Upper lobe of left lung (tissue), 4 donors: ENCODE results near the gene GNAS.

Source experiments
- EP300 ChIP-seq, 4 donors: sonication (generic); formaldehyde crosslinking; IDR thresholded peaks; one replicate each; pipeline ENCODE4 v1.5.1; 2017; ENCODE audit warnings: antibody characterized with exemption in 4 of 4, control low read depth in 2 of 4
- POLR2A ChIP-seq, 4 donors: fragments of 450-650 bp; IDR thresholded peaks; one replicate each; pipeline ENCODE4 v1.5.1; 2016 to 2017; ENCODE audit warnings: antibody characterized with exemption in 4 of 4, mild to moderate bottlenecking in 2 of 4
- POLR2AphosphoS5 ChIP-seq, 2 donors: sonication (generic); formaldehyde crosslinking; IDR thresholded peaks; one replicate each; pipeline ENCODE4 v1.5.1; 2017; ENCODE audit warnings: antibody characterized with exemption in 2 of 2
- TF ChIP-seq, protein P1 (sequence below), 6 experiments: fragments of 450-650 bp in 4 of 6; fragments of 200-600 bp in 2 of 6; sonication (generic) in 2 of 6; IDR thresholded peaks; one replicate each; pipeline ENCODE4 v1.5.1; 2016 to 2019; ENCODE audit warnings: antibody characterized with exemption in 6 of 6

DNA sequence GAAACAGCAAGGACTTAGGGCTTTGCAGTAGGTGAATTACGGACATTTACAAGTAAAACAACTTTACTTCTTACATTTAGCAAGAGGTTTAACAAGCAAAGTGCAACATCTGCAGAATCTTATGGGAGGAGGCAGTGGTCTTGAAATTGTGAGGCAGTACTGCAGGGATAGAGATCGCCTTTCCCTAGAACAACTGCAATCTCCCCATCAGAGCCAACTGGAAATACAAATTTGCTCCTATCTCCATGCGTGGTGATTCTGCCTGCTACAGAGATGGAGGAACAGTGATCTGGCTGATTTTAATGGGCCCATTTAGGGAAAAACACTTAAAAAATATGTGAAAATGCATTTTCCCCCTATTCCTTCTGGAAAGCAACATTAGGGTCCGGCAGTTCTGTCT, 25.9 kb downstream of the GNAS start:
- TF ChIP-seq POLR2A (IDR thresholded peaks at IDR 0.05) (no peak), POLR2AphosphoS5 (IDR thresholded peaks at IDR 0.05) (no peak), EP300 (IDR thresholded peaks at IDR 0.05) (no peak)
- TF ChIP-seq, protein P1, sequence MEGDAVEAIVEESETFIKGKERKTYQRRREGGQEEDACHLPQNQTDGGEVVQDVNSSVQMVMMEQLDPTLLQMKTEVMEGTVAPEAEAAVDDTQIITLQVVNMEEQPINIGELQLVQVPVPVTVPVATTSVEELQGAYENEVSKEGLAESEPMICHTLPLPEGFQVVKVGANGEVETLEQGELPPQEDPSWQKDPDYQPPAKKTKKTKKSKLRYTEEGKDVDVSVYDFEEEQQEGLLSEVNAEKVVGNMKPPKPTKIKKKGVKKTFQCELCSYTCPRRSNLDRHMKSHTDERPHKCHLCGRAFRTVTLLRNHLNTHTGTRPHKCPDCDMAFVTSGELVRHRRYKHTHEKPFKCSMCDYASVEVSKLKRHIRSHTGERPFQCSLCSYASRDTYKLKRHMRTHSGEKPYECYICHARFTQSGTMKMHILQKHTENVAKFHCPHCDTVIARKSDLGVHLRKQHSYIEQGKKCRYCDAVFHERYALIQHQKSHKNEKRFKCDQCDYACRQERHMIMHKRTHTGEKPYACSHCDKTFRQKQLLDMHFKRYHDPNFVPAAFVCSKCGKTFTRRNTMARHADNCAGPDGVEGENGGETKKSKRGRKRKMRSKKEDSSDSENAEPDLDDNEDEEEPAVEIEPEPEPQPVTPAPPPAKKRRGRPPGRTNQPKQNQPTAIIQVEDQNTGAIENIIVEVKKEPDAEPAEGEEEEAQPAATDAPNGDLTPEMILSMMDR (IDR thresholded peaks at IDR 0.05) = no peak
